Smooth muscle cell (in vitro differentiated cells): ENCODE results near the gene MAP3K10. TPM values are rescaled to one million over a fixed set of nuclear protein-coding genes. Genes with fewer than 3 reads are reported as not detected.

Source experiments
- DNase-seq: peaks from one replicate; lab custom pipeline; 2025; ENCODE audit not compliant: unreplicated experiment; lab: John Stamatoyannopoulos, UW
- H2AFZ ChIP-seq: fragments of 200-600 bp; sonication (generic); 2 replicates; pipeline ENCODE4 v1.6.0; 2016; ENCODE audit warnings: antibody characterized with exemption, low read depth, mild to moderate bottlenecking
- H3F3A ChIP-seq: fragments of 200-600 bp; sonication (generic); 2 replicates; pipeline ENCODE4 v1.6.0; 2017; ENCODE audit warnings: antibody characterized with exemption, low read depth
- H3K27ac ChIP-seq: fragments of 200-600 bp; sonication (generic); 2 replicates; pipeline ENCODE4 v1.5.1; 2016; ENCODE audit warnings: low read depth, mild to moderate bottlenecking
- H3K27me3 ChIP-seq: fragments of 200-600 bp; sonication (generic); 2 replicates; pipeline ENCODE4 v1.6.1; 2016; ENCODE audit warnings: low read depth, mild to moderate bottlenecking
- H3K36me3 ChIP-seq: fragments of 200-600 bp; sonication (generic); 2 replicates; pipeline ENCODE4 v1.5.1; 2016; ENCODE audit warnings: low read depth
- H3K4me1 ChIP-seq: fragments of 200-600 bp; sonication (generic); 2 replicates; pipeline ENCODE4 v1.5.1; 2016; ENCODE audit warnings: low read depth
- H3K4me2 ChIP-seq: fragments of 200-600 bp; sonication (generic); 2 replicates; pipeline ENCODE4 v1.6.0; 2016; ENCODE audit warnings: mild to moderate bottlenecking
- H3K4me3 ChIP-seq: fragments of 200-600 bp; sonication (generic); 2 replicates; pipeline ENCODE4 v1.5.1; 2016; ENCODE audit warnings: mild to moderate bottlenecking
- H3K79me2 ChIP-seq: fragments of 200-600 bp; sonication (generic); 2 replicates; pipeline ENCODE4 v1.6.0; 2016; ENCODE audit warnings: low read depth, mild to moderate bottlenecking
- H3K9ac ChIP-seq: fragments of 200-600 bp; sonication (generic); 2 replicates; pipeline ENCODE4 v1.6.0; 2016; ENCODE audit warnings: low read depth
- H3K9me3 ChIP-seq: fragments of 200-600 bp; sonication (generic); replicated peaks from 2 replicates; pipeline ENCODE4 v1.5.1; 2016; ENCODE audit warnings: low read depth
- H4K20me1 ChIP-seq: fragments of 200-600 bp; sonication (generic); 2 replicates; pipeline ENCODE4 v1.6.0; 2016; ENCODE audit warnings: low read depth
- CTCF ChIP-seq: fragments of 200-600 bp; sonication (generic); IDR thresholded peaks from 2 replicates; pipeline ENCODE4 v1.5.1; 2017; ENCODE audit warnings: borderline replicate concordance, mild to moderate bottlenecking, antibody characterized with exemption; ENCODE audit not compliant: insufficient read depth, poor library complexity, severe bottlenecking
- WGBS: methylation state at CpG from one replicate; pipeline ENCODE4 v1.1.7; 2016; ENCODE audit warnings: low lambda C conversion rate; 5-methylcytosine and 5-hydroxymethylcytosine counted together
- polyA plus RNA-seq: library from polyadenylated mRNA; unstranded; fragments of >200 nt; fragmentation: Nextera tagmentation; extraction: Ambion mirVana; gene quantifications from 2 replicates; pipeline ENCODE4 v1.2.1, GENCODE V29; 2016
- total RNA-seq: library from RNA; depleted of rRNA; stranded (reverse); fragments of >200 nt; gene quantifications from 2 replicates; pipeline ENCODE4 v1.2.3, GENCODE V29; 2014

Gene MAP3K10
- total and polyA plus RNA-seq, 2 experiments from 2014 or later: 4.4 to 7.8 TPM

GRCh38 chr19:40244579-40245317, 53.5 kb downstream of the MAP3K10 start:
- Histone ChIP-seq H4K20me1 (peaks cover 62% of the 10 kb centered on the region), H3F3A (no peaks in the 10 kb centered on the region), H2AFZ (no peak overlapping the region), H3K27me3 (no peaks in the 10 kb centered on the region), H3K4me1 (no peaks in the 10 kb centered on the region), H3K27ac (no peak overlapping the region), H3K79me2 (no peaks in the 10 kb centered on the region), H3K9me3 (no peaks in the 10 kb centered on the region), H3K4me2 (no peak overlapping the region), H3K9ac (no peak overlapping the region), H3K36me3 (no peaks in the 10 kb centered on the region), H3K4me3 (no peak overlapping the region)
- 96% methylated on average over 12 of the region's 12 CpGs for WGBS
- no peak for DNase-seq
- TF ChIP-seq CTCF: no peak

GRCh38 chr19:40245506-40246128, 54.4 kb downstream of the MAP3K10 start:
- Histone ChIP-seq H3K9ac (no peak overlapping the region), H3K27ac (no peak overlapping the region), H3K4me3 (no peak overlapping the region), H3K4me1 (no peaks in the 10 kb centered on the region), H3K4me2 (no peak overlapping the region), H4K20me1 (peaks cover 67% of the 10 kb centered on the region), H3F3A (no peaks in the 10 kb centered on the region), H3K79me2 (peaks cover 6% of the 10 kb centered on the region), H2AFZ (no peak overlapping the region), H3K9me3 (no peaks in the 10 kb centered on the region), H3K27me3 (no peaks in the 10 kb centered on the region), H3K36me3 (no peaks in the 10 kb centered on the region)
- no peak for DNase-seq
- TF ChIP-seq CTCF: no peak
- 98% methylated on average over 9 of the region's 9 CpGs for WGBS

GRCh38 chr19:40246292-40247073, 55.3 kb downstream of the MAP3K10 start:
- H3K79me2 ChIP-seq: peaks cover 9% of the 10 kb centered on the region
- H3K27ac ChIP-seq: no peak overlapping the region
- H3F3A ChIP-seq: no peaks in the 10 kb centered on the region
- no peak overlapping the region for H2AFZ ChIP-seq
- H3K9ac ChIP-seq: no peak overlapping the region
- no peaks in the 10 kb centered on the region for H3K36me3 ChIP-seq
- no peak for TF ChIP-seq CTCF
- H3K27me3 ChIP-seq: no peaks in the 10 kb centered on the region
- 97% methylated on average over 6 of the region's 16 CpGs for WGBS
- no peak for DNase-seq
- peaks cover 70% of the 10 kb centered on the region for H4K20me1 ChIP-seq
- no peak overlapping the region for H3K4me3 ChIP-seq
- no peaks in the 10 kb centered on the region for H3K4me1 ChIP-seq
- no peaks in the 10 kb centered on the region for H3K9me3 ChIP-seq
- no peak overlapping the region for H3K4me2 ChIP-seq
